CD4-positive, alpha-beta T cell treated with Interleukin-10 for 1 hour (primary cell): Measurements from ENCODE around the gene PTPN5.
"Not testable (repeated sequence)": the region's sequence is repeated elsewhere in the genome, so short reads cannot be mapped to it uniquely, and the experiment has no call there.

ENCODE experiments used
- DNase-seq: peaks from one replicate; pipeline ENCODE4 v3.0.0-alpha.2; 2020

The PTPN5 gene

DNA sequence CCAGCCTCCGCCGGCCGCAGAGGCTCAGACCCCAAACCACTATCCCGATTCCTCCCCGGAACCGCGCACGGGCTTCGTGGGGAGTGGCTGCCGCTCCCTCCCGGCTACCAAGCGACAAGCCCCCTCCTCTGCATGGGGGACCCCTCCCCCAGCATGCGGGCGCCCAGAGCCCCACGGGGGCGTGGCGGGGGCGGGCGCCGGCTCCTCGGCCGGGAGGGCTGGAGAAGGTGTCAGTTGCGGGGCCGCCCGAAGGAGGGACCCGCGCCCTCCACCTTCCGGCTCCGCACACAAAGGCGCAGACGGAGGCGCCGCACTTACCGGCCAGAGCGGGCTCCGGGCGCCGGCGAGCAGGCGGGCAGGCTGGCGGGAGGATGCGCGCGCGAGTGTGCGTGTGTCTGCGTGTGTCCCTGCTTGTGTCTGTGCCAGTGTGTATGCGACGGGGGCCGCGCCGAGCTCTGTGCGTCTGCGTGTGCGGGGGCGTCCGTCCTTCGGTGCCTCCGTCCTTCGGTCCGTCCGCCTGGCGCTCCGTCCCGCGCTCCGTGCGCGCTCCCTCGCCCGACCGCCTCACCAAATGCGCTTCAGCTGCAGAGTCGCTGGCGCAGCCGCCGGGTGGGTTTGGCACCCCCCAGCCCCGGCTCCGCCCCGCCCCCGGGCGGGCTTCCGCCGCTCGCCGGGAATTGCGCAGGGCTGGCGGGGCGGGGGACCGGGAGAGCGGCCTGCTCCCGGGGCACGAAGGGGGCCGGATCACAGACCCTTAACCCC is at the start of gene PTPN5:
PTPN5 (minus strand) TSS at position 592 of the 762 bp plus-strand sequence. CDS start 19,840 bp downstream, outside the sequence.
- no peak for DNase-seq

DNA sequence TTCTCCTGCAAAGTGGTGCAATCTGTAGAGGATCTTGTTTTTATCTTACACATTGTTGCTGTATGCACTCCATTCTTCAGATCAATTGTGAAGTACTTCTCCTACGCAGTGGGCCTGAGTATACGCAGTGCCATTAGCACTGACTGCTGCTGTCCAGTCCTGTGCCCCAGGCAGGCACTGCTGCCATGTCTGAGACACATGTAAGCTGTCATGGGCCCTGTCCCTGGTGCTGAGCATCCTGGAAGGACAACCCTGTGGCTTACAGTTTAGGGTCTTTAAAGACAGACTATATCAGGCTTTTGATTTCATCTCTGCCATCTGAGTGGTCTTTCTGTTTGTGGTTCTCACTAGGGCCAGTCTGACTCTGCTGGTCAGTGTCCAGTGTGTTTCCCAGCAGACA is 44.8 kb upstream of the PTPN5 start:
- no peak for DNase-seq

DNA sequence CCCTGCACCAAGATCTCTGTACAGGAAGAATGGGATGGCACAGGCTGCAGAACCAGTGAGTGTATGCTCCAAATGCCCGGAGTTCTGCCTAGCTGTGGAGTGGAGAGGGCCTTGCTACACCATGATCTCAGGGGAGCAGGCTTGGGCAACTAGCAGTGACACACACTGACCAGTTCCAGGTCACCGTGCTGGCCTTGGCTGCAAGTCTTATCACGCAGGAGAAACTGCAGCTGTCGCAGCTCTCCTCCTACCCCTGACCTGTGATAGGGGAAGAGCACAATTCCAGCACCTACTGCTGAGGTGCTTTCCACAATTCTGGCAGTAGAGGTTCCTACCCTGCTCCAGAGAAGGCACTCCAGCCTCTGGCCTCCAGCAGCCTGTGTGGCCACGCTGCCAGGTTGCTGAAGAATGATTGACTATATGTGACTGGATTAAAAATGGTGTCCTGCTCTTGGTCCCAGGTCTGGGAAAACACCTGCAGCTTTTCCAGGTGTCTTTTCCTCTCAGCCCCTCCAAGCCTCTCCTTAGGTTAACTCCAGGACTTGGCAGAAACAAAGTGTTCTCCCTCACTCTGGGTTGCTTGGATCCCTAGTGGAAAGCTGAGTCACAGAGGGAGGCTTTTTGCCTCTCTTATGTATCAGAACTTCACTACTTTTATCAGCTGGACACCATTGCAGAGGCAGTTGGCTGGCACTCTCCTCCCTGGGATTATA is 43.3 kb upstream of the PTPN5 start:
- no peak for DNase-seq

DNA sequence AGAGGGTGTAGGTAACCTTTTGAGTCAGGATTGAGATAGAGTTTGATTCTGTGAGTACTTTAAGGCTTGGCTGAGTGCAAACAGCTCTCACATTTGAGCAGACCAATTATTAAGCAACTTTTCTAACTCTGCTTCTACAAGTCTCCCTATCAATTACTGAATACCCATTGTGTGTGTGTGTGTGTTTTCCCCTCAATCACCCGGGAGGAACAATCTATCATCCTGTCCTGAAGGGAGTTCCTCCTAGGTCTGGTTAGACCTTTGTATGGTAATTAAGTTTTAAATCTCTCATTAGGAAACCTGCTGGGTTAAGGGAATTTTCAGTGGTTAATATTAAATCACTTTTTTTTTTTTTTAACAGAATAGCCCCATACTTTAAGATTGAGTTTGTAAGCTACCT is 28.6 kb upstream of the PTPN5 start:
- DNase-seq = not testable (repeated sequence)

DNA sequence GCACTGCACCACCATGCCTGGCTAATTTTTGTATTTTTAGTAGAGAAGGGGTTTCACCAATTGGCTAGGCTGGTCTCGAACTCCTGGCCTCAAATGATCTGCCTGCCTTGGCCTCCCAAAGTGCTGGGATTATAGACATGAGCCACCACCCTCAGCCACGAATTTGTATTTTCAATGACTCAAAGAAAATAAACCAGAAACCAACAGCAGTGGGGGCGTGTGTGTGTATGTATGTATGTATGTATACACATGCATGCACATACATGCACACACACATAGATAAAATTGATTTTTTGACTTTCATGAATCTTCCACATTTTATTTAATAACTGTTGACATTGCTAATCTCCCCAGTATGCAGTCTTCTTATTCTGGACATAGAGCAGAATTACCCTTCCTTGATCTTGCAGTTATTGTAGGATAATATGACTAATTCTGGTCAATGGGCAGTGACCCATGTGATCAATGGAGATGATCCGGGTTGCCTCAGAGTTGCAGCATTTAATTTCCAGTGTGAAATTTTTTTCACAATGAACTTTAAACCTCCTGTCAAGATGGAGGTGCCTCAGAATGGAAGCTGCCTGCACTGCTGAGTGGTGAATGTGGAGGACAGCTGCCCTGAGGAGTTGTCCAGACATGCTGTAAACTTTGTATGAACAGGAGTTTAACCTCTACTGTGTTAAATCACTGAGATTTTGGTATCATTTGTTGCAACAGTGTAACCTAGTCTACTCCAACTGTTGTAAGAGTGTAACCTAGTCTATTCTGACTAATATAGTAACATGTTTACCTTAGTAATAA is 12.8 kb upstream of the PTPN5 start:
- no peak for DNase-seq

DNA sequence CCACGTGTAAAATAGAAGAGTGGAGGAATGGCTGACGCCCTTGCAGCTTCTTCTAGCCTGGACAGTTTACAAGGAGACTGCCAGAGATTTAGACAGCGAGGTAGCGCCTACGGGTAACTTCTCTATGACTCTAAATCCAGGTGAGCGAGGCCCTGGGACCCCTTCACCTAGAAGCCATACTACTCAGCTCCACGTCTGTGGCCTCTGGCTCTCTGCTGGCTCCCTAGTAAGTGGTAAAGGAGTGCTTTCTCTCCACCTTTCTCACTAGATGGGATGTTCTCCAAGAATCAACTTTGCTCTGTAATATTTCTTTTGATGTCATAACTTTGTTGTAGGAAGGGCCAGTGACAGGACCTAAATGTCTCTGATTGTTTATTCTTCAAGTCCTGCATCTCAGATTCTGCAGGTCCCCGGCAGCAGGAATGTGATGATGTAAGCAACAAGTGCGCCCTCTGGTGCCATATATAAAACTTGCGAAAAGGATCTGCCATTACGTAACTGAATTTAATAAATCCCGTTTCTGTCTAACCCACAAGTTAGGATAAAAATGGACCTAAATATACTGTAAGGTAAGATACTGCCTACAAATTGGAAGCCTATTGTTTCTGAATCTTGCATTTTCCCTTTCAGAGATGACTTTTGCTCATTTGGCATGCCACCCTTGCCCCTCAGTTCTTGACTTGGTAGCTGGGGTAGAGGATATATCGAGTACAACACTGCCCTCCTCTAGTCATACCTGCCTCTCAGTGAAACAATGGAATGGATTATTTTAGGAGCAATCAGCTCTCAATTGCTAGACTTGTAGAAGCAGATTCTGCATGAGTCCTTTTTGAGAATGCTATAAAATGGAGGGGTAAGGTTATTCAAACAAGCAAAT is 11.0 kb upstream of the PTPN5 start:
- peak; percentile 48 for DNase-seq

DNA sequence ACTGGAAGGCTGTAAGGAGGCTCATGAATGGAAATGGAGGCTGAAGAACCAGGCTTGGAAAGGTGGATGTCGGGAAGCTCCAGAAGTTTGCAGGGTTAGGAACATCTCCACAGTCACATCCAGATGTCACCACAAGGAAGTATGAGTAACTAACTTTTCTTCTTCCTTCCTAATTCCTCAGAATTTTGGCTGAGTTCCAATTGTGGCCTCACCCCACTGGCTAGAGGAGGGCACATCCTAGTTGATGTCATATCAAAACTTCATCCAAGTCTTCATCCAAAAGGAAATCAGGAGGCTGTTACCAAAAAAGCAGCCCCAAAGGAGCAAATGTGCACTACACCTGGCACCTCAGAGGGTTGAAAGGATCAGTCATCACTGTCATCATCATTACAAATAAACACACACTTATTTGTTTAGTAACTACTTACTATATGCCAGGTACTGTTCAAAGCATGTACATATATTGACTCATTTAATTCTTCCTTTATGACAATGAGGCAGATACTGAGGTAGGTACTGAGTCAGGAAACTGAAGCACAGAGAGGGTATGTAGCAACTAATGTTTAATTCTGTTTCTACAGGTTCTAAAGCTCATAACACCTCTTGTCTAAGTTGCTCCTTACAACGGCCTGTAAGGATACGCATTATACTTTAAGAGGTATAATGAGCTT is 7.3 kb upstream of the PTPN5 start:
- DNase-seq = no peak

DNA sequence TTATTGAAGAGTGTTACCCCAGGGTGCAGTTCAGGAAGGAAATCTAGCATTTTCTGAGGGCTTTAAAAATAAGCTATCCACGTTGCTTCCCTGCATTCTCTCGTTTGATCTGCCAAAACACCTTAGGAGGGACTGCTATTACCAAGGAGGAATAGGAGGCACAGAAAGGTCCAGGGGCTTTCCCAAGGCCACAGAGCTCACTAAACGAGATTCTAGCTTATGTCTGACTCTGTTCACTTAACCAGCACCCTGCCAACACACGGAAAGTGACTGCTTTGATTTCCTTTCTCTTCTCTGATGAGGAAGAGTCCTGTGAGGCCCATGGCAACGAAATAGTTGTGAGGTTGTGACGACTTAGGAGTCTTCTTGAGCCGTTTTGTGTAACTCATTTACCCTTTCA is 3.4 kb upstream of the PTPN5 start:
- DNase-seq = no peak

DNA sequence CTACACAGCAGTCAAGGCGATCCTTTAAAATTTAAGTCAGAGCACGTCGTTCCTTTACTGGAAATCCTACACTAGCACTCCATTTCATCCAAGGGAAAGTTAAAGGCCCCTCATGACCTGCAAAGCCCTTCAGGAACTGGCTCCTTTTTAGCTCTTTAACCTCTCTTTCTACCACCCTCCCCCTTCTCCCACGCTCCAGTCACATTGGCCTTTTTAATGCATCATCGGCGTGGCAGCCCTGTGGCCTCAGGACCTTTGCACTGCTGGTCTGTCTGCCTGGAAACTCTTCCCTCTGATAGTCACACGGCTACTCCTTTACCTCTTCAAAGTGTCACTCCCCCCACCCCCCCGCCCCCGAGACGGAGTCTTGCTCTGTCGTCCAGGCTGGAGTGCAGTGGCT is 1.2 kb upstream of the PTPN5 start:
- no peak for DNase-seq

DNA sequence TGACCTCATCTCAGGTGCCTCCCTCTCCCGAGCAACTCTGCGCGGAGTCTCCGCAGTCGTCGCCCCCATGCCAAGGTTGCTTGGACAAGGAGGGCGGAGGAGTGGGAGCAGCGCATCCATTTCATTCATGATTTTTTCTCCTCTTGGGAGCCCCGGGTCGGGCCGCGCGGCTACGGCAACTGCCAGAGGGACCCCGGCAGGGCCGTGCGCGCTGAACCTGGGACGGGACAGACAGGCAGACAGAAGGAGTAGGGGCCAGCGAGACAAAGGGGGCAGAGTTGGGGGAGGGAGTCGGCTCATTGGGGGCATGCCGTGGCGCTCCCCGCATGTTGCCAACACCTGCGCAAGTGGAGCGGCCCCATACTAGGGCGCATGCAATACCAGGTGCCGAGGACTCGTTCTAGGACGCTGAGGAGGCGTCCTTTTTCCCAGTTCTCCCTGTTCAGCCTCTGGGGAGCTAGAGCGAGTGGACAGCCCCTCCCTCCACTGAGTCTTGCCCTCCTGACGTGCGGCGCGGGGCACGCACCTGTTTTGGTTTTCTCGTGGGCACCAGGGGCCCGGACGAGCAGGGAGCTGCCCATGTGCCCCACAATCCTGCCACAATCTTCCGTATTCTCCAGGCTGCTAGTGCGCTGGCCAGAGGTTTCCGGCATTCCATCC is 501 bp upstream of the PTPN5 start:
- no peak for DNase-seq

DNA sequence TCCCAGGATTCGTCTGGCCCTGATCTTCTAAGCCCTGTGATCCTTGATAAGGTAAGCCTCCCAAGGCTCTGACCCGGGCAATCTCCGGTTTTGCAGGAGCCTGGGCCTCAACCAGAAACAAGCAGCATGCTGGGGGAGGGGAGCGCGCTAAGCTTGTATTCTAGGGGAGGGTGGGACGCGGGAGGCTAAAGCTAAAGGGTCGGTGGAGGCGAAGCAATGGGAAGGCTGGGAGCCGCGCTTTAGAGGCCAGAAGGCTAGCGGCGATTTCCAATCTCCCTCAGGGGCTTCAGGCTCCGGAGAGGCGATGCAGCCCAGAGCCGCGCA is 753 bp downstream of the PTPN5 start:
- no peak for DNase-seq

DNA sequence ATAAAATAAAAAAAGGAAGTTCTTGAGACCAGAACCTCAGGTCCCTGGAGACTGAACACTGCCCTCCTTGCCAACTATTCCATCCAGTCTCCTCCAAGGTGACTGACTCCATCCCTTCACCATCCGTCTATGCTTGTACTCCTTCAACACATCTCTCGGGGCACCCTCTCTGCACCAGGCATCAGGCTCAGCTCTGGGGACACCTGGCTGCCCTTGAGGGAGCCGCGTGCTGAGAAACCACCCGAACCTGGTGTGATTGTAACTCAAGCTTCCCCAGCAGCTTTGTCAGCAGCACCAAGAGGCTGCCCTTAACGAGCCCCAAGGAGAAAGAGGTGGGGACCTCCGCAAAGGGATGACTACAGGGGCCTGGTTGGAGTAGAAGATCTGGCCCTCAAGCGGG is 1.7 kb downstream of the PTPN5 start:
- DNase-seq = no peak

DNA sequence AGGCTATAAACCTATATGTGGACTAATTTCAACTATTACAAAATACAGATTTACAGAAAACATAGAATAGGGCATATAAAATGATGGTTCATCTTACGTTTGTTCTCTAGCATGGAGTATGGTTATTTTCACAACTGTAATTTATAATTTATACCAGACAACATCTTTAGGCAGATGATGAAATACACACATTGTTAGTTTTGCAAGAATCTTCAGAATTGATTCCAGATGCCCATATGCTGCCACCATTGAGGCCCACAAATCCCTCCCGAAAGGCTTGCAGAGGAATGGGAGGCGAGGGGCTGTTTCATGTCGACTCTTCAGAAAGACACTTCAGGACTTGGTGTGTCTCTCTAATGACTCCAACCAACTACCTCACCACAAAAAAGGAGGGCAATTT is 6.2 kb downstream of the PTPN5 start:
- no peak for DNase-seq

DNA sequence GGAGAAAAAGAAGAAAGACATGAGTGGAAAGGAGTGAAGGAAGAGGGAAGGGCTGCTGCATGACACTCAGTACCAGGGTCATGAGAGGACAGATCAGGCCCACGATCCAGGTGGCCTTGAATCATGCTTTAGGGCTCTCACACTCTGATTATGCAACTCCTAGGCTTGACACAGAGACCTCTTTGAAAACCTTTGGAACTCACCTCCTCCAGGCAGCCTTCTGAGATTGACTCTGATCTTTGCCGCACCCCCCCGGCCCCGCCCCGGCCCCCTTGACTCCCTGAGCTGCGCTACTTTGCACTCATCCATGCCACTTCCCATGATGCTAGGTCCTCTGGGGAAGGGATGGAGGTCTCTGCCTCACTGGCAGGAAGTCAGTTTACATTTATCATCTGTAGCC is 10.7 kb downstream of the PTPN5 start:
- DNase-seq = no peak

DNA sequence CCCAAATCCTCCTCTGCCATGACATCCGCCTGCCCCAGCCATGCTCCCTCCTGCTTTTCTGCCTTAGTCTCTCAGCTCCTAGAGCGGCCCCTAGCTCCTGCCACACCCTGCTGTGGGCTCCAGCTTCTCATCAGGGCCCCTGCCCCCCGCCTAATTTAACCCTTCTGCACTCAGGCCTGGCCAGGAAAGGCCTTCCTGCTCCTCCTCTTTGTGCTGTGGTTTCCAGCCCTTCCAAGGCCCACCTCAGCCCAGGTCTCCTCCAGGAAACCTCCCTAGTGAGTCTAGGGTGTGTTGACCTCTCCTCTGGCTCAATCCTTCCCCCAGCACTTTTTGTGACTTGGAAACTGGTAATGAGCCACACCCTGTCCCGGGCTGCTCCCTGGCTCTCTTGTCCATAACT is 11.3 kb downstream of the PTPN5 start:
- DNase-seq = no peak

DNA sequence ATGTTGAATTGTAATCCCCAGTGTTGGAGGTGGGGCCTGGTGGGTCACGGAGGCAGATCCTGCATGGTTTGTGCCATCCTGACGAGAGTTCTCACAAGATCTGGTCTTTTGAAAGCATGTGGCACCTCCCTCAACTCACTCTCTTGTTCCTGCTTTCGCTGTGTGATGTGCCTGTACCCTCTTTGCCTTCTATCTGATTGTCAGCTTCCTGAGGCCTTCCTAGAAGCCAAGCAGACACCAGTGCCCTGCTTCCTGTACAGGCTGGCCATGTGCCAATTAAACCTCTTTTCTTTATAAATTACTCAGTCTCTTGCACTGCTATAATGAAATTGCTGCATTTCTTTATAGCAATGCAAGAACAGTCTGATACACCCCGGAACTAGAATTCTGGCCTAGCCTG is 13.1 kb downstream of the PTPN5 start:
- DNase-seq = no peak

DNA sequence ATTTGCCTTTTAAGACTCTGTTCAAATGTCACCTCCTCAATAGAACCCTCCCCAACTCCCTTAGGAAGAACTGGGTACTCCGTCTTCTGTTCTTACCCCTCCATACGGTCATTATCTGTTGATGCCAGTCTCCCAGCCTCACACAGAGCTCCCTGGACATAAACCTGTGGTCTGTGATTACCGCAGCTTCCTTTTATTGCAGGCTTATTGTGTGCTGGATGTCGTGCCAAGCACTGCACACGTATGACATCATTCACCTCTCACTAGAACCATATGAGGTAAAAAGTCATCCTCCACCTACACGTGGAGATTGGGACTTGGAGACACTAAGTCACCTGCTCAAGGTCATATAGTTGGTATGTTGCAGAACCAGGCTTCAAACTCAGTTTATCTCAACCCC is 15.3 kb downstream of the PTPN5 start:
- no peak for DNase-seq

DNA sequence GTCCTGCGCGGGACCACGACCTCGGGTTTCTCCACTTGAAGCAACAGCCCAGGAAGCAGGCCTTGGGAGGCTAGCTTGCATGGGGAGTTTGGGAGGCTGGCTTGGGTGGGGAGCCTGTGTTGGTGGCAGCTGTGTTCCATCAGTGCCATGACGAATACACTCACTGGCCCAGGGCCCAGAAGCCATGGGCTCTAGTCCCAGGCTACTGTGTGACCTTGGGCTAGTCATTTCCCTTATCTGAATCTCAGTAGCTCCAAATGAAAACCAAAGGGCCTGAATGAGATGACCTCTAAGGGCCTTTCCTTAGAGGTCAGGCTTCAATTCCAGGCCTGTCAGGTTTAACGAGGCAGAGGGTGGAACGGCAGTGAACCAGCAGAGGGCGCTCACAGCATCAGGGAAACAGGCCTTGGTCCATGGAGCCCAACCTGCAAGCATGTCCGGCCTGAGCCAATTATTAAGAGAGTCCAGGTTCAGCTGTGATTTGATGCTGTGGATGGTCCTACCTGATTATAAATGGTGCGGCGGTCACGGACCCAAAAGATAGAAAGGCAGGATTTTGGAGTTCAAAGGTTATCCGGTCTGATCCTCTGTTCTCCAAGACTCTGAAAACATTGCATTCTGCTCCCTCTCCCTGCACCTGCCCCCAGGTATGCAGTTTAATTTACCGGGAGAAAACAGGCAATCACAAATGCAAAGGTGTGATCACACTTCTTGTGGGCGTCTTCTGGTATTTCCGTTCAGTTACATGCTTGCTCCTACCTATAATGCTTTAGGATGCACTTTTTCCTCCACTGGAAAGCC is 15.9 kb downstream of the PTPN5 start:
- peak; percentile 45 for DNase-seq

DNA sequence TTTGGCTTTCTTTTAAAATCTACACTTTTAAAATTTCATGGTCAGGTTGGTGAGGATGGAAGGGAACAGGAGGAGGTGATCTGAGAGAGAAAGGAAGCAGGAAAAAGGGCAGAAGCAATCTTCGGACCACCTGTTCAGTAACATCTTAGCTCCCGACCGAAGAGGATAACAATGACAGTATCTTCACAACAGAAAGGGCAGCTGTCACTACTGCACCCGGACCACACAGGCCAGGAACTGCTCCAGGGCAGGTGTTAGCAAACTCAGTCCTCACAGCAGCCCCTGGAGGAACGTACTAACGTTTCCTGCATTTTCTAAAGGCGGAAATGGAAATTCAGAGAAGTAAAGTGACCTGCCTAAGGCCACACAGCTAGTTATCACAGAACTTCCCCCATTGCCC is 16.8 kb downstream of the PTPN5 start:
- no peak for DNase-seq

DNA sequence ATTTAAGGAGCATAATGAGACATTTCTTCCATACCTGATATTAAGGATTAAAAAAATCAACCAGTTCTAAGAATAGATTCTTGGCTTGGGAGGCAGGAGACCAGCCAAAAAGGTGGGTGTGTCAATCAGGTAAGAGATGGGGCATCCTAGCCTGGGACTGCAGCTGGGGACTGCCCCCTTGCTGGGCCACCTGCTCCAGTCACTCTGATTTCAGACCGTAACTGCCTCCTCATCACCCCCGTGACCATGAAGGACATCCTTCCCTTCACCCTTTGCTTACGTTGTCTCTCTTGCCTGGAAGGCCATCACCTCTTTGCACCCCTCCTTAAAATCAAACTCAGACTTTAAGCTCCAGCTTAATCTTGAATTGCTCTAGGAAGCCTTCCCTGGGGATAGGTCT is 17.9 kb downstream of the PTPN5 start:
- DNase-seq = no peak

DNA sequence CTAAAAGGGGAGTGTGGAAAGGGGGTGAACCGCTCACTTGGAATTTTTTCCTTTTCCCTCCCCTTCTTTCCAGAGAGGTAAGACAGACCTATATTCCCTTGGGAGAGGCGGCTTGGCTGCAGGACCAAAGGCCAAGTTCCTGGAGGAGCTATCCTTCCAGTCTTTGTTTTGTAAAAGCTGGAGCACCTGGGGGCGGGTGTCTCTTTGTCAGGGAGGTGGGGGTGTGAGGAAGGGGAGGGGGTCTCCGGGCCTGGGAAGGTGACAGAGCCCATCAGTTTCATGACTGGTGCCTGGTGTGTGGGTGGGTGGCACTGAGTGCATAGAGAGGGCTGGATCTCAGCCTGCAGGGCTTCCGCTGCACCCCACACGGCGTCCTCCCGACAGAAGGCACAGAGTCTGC is 18.5 kb downstream of the PTPN5 start:
- no peak for DNase-seq
